ENCODE results near the gene KCNJ18. TPM values are rescaled to one million over a fixed set of nuclear protein-coding genes. Genes with fewer than 3 reads are reported as not detected.
"Not testable (repeated sequence)": the region's sequence is repeated elsewhere in the genome, so short reads cannot be mapped to it uniquely, and the experiment has no call there.

KCNJ18 gene
- not detected in 2 replicates for total RNA-seq

DNA sequence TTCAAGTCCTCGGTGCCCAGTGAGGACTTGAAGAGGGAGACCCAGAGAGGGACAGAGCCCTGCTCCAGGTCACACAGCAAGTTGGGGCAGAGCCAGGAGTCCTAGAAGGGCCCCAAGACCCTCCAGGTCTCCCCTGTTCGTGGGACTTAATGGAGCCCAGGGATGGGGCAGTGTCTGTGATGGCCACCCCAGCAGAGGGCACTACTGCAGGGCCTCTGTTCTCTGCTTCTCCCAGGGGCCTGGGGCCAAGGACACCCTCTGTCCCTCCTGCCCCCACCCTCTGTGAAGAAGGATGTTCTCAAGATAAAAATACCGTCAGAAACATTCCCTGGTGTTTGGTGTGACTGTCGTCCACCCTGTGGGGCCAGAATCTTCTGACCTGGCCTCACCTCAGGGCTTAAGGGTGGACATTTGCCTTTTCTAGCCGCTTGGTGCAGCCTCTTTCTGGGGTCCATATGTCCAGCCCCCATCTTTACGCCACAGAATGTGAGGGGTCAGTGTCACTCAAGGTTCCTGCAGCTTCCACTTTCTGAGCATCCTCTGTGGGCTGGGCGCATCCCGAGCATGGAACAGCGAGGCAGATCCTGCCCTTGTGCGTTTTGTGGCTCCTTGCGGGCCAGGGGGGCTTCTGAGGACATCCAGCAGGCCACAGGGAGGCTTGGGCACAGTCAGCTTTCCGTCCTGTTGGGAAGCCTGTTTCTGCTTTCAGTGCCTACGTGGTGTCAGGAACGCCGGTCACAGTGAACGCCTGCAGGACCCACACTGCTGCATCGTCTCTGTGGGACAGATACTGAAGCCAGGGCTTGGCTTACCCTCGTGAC, at the start of gene KCNJ18:
Gene KCNJ18, plus strand, starts transcription at position 641 of the 821 bp plus-strand sequence. CDS start 10,264 bp downstream, outside the sequence.
- not testable (repeated sequence) for DNase-seq (ENCODE audit: low read depth); H3K4me3 ChIP-seq (ENCODE audit: low read depth, low read length)

DNA sequence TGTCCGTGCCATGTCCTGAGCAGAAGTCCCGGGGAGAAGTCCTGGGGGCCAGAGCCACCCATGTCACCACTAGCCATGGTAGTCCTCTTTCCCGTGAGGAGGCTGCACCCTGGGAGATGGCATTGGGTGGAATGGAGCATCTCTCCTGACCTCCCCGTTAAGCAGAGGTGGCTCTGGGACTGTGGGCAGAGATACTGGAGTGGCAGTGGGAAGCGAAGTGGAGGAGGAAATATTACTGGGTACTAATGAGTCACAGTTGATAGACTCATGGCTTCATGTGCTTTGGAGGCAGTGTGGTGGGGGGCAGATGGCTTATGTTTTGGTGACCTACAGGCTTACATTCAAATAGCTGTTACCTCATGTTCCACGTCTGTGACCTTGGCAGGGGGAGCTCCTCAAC, 44.2 kb upstream of the KCNJ18 start:
- not testable (repeated sequence) for DNase-seq (ENCODE audit: low read depth); H3K4me3 ChIP-seq (ENCODE audit: low read depth, low read length)

DNA sequence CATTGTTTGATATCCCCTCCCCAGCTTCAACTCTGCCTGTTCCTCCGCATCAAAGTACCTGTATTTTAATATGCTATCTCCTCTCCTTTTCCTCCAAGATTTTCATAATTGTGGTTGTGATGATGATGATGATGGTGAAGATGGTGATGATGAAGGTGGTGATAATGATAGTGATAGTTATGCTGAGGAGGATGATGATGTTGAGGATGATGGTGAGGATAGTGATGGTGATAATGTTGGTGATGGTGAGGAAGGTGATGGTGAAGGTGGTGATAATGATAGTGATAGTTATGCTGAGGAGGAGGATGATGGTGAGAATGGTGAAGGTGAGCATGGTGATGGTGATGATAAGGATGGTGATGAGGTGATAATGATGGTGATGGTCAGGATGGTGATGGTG, 42.3 kb upstream of the KCNJ18 start:
- not testable (repeated sequence) for DNase-seq (ENCODE audit: low read depth); H3K4me3 ChIP-seq (ENCODE audit: low read depth, low read length)

DNA sequence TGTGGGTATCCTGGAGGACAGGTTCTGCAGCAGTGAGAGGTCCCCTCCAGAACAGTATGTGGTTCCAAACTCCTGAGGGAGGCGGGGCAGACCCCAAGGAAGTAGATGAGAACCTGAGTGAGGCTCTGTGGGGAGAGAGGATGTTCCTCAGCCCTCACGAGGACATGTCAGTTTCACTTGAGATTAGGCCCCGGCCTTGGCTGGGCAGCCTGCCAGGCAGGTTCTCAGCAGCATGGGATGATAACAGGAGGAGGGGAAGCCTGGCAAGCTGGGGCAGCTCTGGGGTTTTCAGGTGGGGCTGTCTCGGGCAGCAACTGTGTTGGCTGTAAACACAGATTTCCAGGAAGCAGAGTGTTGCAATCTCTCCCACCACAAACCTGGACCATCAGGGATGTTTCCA, 40.3 kb upstream of the KCNJ18 start:
- DNase-seq (ENCODE audit: low read depth); H3K4me3 ChIP-seq (ENCODE audit: low read depth, low read length): not testable (repeated sequence)

DNA sequence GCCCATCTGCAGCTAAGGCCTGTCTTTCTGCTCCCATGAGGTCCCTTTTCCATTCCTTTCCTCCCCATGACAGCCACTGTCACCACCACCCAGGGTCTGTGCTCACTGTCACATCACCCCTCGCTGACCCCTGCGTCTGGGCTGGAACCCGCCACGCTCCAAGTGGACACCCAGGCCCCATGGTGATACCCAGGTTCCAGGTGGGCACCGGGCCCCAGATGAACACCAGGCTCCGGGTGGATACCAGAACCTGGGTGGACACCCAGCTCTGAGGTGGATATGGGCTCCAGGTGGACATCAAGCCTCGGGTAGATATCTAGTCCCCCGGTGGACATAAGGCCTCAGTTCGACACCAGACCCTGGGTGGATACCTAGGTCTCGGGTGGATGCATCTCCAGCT, 39.1 kb upstream of the KCNJ18 start:
- not testable (repeated sequence) for DNase-seq (ENCODE audit: low read depth); H3K4me3 ChIP-seq (ENCODE audit: low read depth, low read length)

DNA sequence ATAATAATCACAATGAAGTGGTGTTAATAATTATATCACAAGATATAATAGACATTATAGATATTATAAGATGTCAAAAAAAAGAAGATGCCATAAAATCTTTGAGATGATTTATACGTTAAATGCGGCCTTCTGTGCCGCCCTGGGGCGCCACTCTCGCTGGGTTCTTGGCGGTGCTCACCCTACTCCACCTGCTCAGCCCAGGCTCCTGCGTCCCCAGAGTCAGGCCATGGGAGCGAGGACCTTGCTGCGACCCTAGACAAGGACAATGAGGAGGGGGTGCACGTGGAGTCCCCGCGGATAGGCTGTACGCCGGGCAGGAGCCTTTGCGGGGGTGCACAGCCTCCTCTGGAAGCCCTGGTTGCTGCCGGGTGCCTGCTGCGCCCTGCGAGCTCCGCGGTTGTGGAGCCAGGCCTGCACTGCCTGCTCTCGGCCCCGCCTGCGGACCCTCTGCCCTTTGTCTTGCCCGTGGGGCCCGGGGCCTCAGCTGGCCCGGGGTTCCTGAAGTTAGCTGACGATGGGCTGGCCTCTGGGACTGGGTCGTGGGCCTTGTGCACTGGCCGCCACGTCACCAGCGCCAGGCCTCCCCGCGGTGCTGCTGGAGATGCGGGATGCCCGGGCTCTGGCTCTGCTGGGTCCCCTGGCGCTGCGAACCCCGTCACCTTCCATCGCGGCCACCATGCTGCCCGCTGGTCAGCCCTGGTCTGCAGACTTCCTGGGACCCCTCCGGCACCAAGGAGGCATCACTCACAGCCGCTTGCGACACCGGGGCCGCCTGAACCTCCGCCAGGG, 35.6 kb upstream of the KCNJ18 start:
- H3K4me3 ChIP-seq (ENCODE audit: low read depth, low read length); DNase-seq (ENCODE audit: low read depth): not testable (repeated sequence)

DNA sequence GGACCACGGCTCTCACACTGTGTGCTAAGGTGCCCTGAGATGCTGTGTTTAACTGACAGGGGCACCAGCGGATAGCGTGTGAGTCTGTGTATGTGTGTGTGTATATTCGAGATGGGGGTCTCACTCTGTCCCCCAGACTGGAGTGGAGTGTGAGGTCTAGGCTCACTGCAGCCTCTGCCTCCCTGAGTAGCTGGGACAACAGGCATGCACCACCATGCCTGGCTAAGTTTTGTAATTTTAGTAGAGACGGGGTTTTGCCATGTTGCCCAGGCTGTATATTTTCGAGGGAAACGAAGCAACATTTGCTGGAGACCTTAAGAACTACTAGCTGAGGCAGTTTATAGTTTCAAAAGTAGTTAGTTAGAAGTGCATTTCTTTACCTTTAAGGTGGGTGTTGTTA, 32.7 kb upstream of the KCNJ18 start:
- H3K4me3 ChIP-seq (ENCODE audit: low read depth, low read length); DNase-seq (ENCODE audit: low read depth): not testable (repeated sequence)

DNA sequence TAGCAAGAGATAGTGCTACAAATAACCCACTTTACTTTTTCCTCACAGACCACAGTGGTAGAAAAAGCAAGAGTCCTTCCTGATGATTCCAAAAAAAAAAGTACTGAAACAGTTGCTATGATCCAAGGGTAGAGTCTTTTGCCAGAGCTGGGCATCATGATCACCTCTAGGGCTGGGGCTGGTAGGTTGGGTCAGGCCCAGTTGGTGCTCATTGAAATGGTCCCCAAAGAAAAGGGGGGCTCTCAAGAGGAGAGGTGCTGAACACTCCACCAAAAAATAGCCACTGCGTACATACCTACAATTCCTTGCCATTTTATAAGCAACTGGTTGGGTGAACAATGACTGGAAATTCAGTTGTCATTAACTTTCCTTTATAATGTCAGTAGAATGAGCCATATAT, 30.9 kb upstream of the KCNJ18 start:
- H3K4me3 ChIP-seq (ENCODE audit: low read depth, low read length): not testable (repeated sequence)

DNA sequence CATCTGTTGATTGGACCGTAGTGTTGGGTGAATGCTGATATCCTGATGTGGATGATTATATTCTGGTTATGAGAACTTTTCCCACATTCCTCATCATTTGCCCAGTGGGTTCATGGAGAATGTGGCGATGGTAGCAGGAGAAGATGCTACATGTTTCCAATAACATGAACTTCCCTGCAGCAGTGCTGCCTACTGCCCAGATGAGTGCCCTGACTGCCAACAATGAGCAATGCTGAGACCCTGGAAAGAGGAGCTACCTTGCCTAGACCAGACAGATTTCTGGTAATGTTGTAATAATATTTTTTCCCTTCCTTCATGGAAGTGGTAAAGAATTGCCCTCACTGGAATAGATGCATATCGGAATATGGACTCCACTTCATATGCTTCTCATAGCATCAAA, 29.2 kb upstream of the KCNJ18 start:
- not testable (repeated sequence) for DNase-seq (ENCODE audit: low read depth); H3K4me3 ChIP-seq (ENCODE audit: low read depth, low read length)

More for the DNA sequence above, 30.9 kb upstream of the KCNJ18 start:
- not testable (repeated sequence) for DNase-seq (ENCODE audit: low read depth)

DNA sequence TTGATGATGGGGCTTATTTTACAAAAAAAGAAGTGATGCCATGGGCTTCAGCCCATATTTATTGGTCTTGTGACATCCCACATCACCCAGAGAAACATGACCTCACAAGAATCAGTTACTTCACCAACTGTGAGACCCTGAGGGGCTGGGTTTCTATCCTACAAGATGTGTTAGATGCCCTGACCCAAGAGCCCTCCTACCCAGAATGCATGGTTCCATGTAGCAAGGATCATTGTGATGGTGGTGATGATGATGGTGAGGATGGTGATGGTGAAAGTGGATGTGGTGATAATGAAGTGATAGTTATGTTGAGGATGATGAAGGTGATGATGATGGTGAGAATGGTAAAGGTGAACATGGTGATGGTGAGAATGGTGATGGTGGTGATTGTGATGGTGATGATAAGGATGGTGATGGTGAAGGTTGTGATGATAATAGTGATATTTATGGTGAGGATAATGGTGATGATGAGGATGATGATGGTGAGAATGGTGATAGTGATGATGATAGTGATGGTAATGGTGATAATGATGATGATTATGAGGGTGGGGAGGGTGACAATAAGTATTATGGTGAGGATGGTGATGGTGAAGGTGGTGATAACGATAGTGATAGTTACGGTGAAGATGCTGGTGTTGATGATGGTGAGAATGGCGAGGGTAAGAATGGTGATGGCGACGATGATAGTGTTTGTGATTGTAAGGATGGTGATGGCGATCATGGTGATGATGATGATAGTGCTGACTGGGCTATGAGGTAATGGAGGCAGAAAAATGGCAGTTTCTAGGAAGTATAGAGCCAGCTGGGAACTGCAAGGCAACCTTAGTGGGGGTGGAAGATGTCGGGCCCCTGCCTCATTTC, 28.5 kb upstream of the KCNJ18 start:
- not testable (repeated sequence) for H3K4me3 ChIP-seq (ENCODE audit: low read depth, low read length); DNase-seq (ENCODE audit: low read depth)

DNA sequence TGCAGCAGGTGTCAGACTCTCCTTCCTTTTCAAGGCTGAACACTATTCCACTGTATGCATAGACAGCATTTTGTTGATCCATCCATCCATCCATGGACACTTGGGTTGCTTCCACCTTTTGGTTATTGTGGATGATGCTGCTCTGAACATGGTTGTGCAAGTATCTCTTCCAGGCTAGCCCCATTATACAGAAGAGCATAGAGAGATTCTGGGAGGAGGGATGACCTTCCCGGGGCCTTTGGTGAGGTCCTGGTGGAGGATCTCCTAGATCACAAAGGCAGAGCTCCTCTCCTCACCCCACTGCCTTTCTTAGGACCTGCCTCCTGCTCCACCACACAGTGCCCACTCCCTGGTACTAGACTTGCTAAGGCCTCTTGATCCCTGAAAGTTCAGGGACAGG, 27.2 kb upstream of the KCNJ18 start:
- not testable (repeated sequence) for DNase-seq (ENCODE audit: low read depth); H3K4me3 ChIP-seq (ENCODE audit: low read depth, low read length)

DNA sequence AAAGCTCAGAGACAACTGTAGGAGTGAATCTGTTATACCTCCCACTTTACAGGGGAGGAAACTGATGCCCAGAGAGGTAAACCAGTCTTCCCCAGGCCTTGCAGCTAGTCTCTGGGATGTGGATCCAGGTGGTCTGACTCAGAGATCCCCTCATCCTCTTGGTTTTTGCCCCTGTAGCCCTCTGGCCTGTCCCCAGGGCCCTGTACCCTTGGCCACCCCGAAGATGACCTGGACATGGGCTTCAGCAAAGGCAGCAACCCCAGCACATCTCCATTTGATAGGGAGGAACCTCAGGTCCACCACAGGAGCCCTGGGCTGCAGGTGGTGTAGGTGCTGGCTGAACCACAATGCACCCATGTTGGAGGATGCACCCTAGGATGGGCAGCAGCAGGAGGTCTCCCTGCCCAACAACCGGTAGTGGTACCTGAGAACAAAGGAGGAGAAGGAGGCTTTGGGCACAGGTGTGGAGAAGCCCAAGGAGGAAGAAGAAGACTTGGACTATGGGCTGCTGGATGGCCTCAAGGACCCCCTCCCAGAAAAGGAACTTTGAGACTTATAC, 26.3 kb upstream of the KCNJ18 start:
- not testable (repeated sequence) for DNase-seq (ENCODE audit: low read depth); H3K4me3 ChIP-seq (ENCODE audit: low read depth, low read length)

DNA sequence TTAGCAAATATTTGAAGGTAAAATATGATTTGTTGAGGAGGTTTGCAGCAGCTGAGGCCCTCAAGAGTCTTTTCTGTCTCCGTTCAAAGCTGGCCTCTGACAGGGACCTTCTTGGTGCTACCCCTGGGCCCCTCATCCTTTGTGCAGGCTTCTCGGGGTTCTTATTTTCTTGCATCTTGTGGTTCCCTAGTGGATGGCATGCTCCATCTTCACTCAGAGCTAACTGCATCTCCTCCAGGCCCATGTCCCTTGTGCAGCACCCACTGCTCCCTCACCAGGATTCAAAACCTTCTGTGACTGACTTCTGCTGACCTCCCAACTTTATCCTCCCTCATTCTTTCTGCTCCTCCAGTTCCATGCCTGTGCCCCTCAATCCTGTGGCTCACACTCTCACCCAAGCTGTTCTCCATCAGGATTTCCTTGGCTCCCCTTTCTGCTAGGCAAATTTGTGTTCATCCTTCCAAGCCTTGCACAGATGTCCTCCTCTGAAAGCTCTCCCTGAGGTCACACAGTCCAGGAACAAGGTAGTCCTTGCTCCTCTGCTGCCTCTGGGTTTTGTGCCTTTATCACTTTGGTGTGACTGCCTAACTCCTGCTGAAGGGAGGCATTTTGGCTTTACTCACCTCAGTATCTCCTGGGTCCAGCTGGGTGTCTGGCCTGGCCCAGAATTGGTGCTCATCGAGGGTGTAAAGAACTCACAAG, 25.5 kb upstream of the KCNJ18 start:
- H3K4me3 ChIP-seq (ENCODE audit: low read depth, low read length); DNase-seq (ENCODE audit: low read depth): not testable (repeated sequence)

DNA sequence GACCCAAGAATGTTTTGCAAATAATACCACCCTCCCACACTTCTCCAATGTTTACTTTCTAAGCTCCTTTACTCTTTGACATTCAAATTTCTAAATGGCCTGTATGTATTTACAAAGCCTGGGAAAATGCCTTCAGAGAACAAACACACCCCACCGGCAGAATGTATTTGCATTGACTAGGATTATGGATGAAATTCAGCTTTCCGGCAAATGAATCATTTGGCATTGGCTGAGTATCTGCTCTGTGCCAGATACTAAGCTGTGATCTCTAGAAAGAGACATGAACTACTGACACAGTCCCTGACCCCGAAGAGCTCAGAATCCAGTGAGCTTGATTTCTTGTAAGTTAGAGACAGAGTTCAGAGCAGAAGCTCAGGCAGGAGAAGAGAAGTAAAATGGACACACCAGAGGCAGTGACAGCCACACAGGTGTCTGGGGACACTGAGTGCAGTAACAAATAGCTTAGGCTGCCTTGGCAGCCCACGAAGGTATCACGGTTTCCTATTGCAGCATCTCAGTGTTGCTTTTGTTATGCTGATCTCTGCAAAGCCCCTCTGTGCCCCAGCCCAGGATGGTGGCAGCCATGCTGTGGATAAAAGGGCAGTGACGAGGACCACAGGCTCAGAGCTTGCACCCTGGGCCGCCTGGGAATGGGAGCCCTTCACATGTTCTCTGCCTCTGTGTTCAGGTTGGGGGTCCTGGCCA, 24.8 kb upstream of the KCNJ18 start:
- H3K4me3 ChIP-seq (ENCODE audit: low read depth, low read length); DNase-seq (ENCODE audit: low read depth): not testable (repeated sequence)

DNA sequence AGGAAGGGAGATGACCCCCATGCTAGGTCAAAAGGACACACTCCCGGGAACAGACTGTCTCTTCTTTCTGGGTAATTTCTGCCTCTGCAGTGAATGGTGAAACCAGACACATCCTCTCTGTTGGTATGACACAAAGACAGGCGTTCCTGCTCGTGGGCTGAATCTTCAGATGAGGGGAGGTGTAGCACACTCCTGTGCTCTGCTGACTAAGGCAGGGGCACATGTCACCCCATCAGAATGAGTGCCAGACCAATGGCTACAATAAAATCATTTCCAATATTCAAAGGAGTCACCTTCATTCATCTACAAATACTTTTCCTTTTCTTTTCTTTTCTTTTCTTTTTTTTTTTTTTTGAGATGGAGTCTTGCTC, 24.2 kb upstream of the KCNJ18 start:
- H3K4me3 ChIP-seq (ENCODE audit: low read depth, low read length); DNase-seq (ENCODE audit: low read depth): not testable (repeated sequence)

DNA sequence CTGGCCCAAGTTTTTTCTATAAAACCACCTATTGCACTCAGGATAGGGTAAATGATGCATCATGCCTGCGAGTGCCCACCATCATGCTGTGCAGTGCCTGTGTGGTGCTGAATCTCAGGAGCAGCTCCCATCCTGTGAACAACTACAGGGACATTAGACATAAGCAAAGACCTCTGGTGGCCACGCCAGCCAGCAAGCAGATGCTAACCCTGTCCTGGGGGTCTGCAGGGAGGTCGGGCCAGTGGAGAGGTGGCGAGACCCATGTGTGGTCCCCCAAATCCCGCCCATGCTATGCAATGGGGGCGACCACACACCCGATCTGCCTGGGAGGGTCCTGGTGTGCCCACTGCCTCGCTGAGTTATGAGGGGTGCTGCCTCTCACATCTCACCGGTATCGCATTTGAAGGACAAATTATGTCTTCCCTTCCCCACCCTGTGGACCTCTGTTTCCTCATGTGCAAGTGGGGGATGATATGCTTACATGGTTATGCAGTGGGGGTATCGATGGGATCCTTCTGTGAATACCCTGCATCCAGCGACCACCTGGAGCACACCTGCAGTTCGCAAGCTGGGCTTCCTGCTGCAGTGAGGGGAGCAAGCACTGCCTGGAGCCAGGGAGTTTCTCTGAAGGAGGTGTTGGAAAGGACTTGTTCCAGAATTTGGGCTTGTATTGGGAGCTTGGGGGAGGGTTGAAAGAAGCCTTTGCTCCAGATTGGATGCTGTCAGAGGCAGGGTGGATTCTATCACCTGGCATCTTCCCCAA, 23.4 kb upstream of the KCNJ18 start:
- DNase-seq (ENCODE audit: low read depth); H3K4me3 ChIP-seq (ENCODE audit: low read depth, low read length): not testable (repeated sequence)
